Naive thymus-derived CD4-positive, alpha-beta T cell (primary cell): ENCODE data around the gene CA6. TPM values are rescaled to one million over a fixed set of nuclear protein-coding genes. Genes with fewer than 3 reads are reported as not detected.
A peak's percentile ranks its signal among the peaks of the same experiment; 100 is the strongest.

ENCODE experiments used
- ATAC-seq: fragments of 150-1000 bp; cut with Tn5 transposase; 2 replicates; pipeline ENCODE4 v1.10.0; 2021; ENCODE audit warnings: mild to moderate bottlenecking, moderate library complexity
- CTCF ChIA-PET: fragments of 350-600 bp; sonication (Branson Sonifier 250); formaldehyde crosslinking; loops from one replicate; lab custom pipeline; 2021; ENCODE audit warnings: antibody characterized with exemption; lab: Charles Lee
- POLR2A ChIA-PET: fragments of 350-600 bp; sonication (Branson Sonifier 250); formaldehyde crosslinking; loops from one replicate; lab custom pipeline; 2021; ENCODE audit warnings: antibody characterized with exemption, inconsistent platforms; lab: Charles Lee
- DNase-seq, 9 donors: peaks; one replicate each; pipeline versions ENCODE4 v3.0.0 to v3.0.0-alpha.2; 2020 to 2022; ENCODE audit warnings: mixed read lengths in 1 of 9
- H3K27ac ChIP-seq: one replicate; pipeline ENCODE4 v1.7.0; 2013; ENCODE audit warnings: mild to moderate bottlenecking, low read depth, low read length, moderate library complexity
- H3K27me3 ChIP-seq, 2 donors: one replicate each; pipeline ENCODE4 v1.7.0; 2013; ENCODE audit warnings: low read length in 2 of 2, mild to moderate bottlenecking in 2 of 2, moderate library complexity in 2 of 2; ENCODE audit not compliant: control insufficient read depth in 2 of 2, insufficient read depth in 2 of 2
- H3K36me3 ChIP-seq, 3 experiments: 1 replicate in 2 of 3; 2 replicates in 1 of 3; pipeline ENCODE4 v1.7.0; 2013; ENCODE audit warnings: low read length in 3 of 3, mild to moderate bottlenecking in 3 of 3, moderate library complexity in 1 of 3; ENCODE audit not compliant: insufficient read depth in 3 of 3, control insufficient read depth in 2 of 3
- H3K4me1 ChIP-seq, 2 donors: one replicate each; pipeline ENCODE4 v1.7.0; 2013; ENCODE audit warnings: low read length in 2 of 2, mild to moderate bottlenecking in 2 of 2, moderate library complexity in 1 of 2; ENCODE audit not compliant: control insufficient read depth in 2 of 2, insufficient read depth in 2 of 2
- H3K4me3 ChIP-seq: 2 replicates; pipeline ENCODE4 v1.7.0; 2013; ENCODE audit warnings: mild to moderate bottlenecking, low read length
- H3K9me3 ChIP-seq, 3 experiments: 1 replicate in 2 of 3; 2 replicates in 1 of 3; pipeline ENCODE4 v1.7.0; 2013; ENCODE audit warnings: low read length in 3 of 3; ENCODE audit not compliant: control insufficient read depth in 2 of 3
- H3K27ac Mint-ChIP-seq, 9 donors: one replicate each; pipeline ENCODE4 v1.8.0; 2020 to 2022; ENCODE audit warnings: mixed read lengths in 9 of 9, mild to moderate bottlenecking in 8 of 9, moderate library complexity in 5 of 9, inconsistent platforms in 2 of 9
- H3K27me3 Mint-ChIP-seq, 5 donors: one replicate each; pipeline ENCODE4 v1.8.0; 2021 to 2022; ENCODE audit warnings: mixed read lengths in 5 of 5, mild to moderate bottlenecking in 1 of 5
- H3K36me3 Mint-ChIP-seq, 5 donors: one replicate each; pipeline ENCODE4 v1.8.0; 2020 to 2022; ENCODE audit warnings: mixed read lengths in 5 of 5, mild to moderate bottlenecking in 3 of 5, inconsistent platforms in 1 of 5
- H3K4me1 Mint-ChIP-seq, 7 donors: one replicate each; pipeline ENCODE4 v1.8.0; 2020 to 2022; ENCODE audit warnings: mixed read lengths in 7 of 7, mild to moderate bottlenecking in 3 of 7, inconsistent platforms in 1 of 7
- H3K4me3 Mint-ChIP-seq, 10 donors: one replicate each; pipeline ENCODE4 v1.8.0; 2020 to 2022; ENCODE audit warnings: mild to moderate bottlenecking in 10 of 10, mixed read lengths in 10 of 10, moderate library complexity in 6 of 10, inconsistent platforms in 2 of 10
- H3K9me3 Mint-ChIP-seq, 11 donors: one replicate each; pipeline ENCODE4 v1.8.0; 2020 to 2022; ENCODE audit warnings: mixed read lengths in 11 of 11, mild to moderate bottlenecking in 4 of 11, inconsistent platforms in 1 of 11, moderate library complexity in 1 of 11
- intact Hi-C, 2 donors: fragments of 100-400 bp; cut with micrococcal nuclease; formaldehyde crosslinking; loops; one replicate each; pipeline ENCODE4 v1.15.1; 2023
- polyA plus RNA-seq, 2 donors: library from polyadenylated mRNA; unstranded; fragments of 300-500 nt; fragmentation: Illumina TruSeq; gene quantifications; one replicate each; pipeline ENCODE4 v1.2.3, GENCODE V29; 2021
- total RNA-seq, 6 experiments: library from RNA in 5 of 6; stranded (reverse) in 5 of 6; gene quantifications; 1 replicate in 5 of 6; 2 replicates in 1 of 6; pipeline ENCODE4 v1.2.3 and lab custom pipeline; 2021 to 2026

The CA6 gene
- total and polyA plus RNA-seq, 7 experiments from 2014 or later = 0.49 to 9.3 (median 2.2) TPM

DNA sequence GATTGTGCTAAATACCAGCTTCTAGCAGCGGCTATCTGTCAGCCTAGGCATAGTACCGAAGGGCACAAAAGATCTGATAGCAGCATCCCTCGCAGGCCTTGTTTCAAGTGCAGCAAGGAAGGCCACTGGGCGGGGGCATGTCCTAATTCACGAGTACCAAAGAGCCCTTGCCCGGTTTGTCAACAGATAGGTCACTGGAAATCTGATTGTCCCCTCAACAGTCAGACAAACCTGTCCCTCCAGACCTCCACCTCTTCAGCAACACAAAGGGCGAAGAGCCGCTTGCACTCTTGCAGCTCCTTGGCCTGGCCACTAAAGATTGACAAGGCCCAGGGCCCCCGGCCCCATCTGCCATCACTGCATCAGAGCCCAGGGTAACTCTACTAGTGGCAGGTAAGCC, 22.7 kb upstream of the CA6 start:
- H3K27ac Mint-ChIP-seq = peak overlapping the region in 3 of 9 donors; percentile 7 to 91 (median 17)
- Histone ChIP-seq H3K27me3 (no peaks in the 10 kb centered on the region), H3K4me1 (peaks cover 0 to 71% of the 10 kb centered on the region in 2 donors), H3K36me3 (no peaks in the 10 kb centered on the region), H3K4me3 (no peak overlapping the region), H3K27ac (peak overlapping the region; percentile 50), H3K9me3 (peaks cover 0 to 10% (median 0%) of the 10 kb centered on the region in 3 experiments)
- H3K4me1 Mint-ChIP-seq = peaks cover 21 to 43% (median 37%) of the 10 kb centered on the region in 7 donors
- H3K36me3 Mint-ChIP-seq = peaks cover 0 to 26% (median 0%) of the 10 kb centered on the region in 5 donors
- POLR2A ChIA-PET = interaction anchor here (0.7 to 14.5 kb wide), 6 partner anchors 11 to 78 kb away, joined by 3 to 127 read pairs (median 4); partner anchors contain the start of gene ENO1
- H3K4me3 Mint-ChIP-seq = peak overlapping the region in 2 of 10 donors; percentile 6 to 16
- intact Hi-C loops = no loop called here
- peaks cover 0 to 17% (median 1%) of the 10 kb centered on the region in 11 donors for H3K9me3 Mint-ChIP-seq
- CTCF ChIA-PET = interaction anchor here (2.5 kb wide), 1 partner anchor 82 kb away, joined by 12 read pairs; no protein-coding TSS in a partner anchor
- no peak for ATAC-seq
- no peak for DNase-seq
- no peaks in the 10 kb centered on the region for H3K27me3 Mint-ChIP-seq

- peak overlapping the region; percentile 56 for H3K4me3 ChIP-seq
- peaks cover 0 to 10% (median 0%) of the 10 kb centered on the region in 3 experiments for H3K9me3 ChIP-seq
- ChIA-PET POLR2A (interaction anchor here (0.7 to 14.5 kb wide), 10 partner anchors 12 to 62 kb away, joined by 3 to 127 read pairs (median 4); no protein-coding TSS in a partner anchor), CTCF (interaction anchor here (1.1 to 2.8 kb wide), 3 partner anchors 56 to 80 kb away, joined by 4 to 10 read pairs (median 8); no protein-coding TSS in a partner anchor)
- ATAC-seq (no peak), DNase-seq (no peak)
- peak overlapping the region; percentile 69 for H3K27ac ChIP-seq
- Mint-ChIP-seq H3K4me1 (peaks cover 16 to 36% (median 24%) of the 10 kb centered on the region in 7 donors), H3K27ac (no peak overlapping the region), H3K4me3 (no peak overlapping the region), H3K27me3 (no peaks in the 10 kb centered on the region), H3K9me3 (peaks cover 0 to 17% (median 1%) of the 10 kb centered on the region in 11 donors), H3K36me3 (peaks cover 0 to 24% (median 0%) of the 10 kb centered on the region in 5 donors)
- H3K27me3 ChIP-seq = no peaks in the 10 kb centered on the region
- intact Hi-C loops = loop anchor here in 1 of 2 donors (2.0 kb wide), 1 partner anchor 13 kb away; no protein-coding TSS in a partner anchor
- peaks cover 0 to 64% of the 10 kb centered on the region in 2 donors for H3K4me1 ChIP-seq
- no peaks in the 10 kb centered on the region for H3K36me3 ChIP-seq
These were observed 20.3 kb upstream of the CA6 start for GRCh38 chr1:8925406-8925805.

- ChIA-PET CTCF (interaction anchor here (1.1 to 2.8 kb wide), 3 partner anchors 55 to 79 kb away, joined by 4 to 10 read pairs (median 8); no protein-coding TSS in a partner anchor), POLR2A (interaction anchor here (0.7 to 14.5 kb wide), 9 partner anchors 12 to 62 kb away, joined by 3 to 127 read pairs (median 4); no protein-coding TSS in a partner anchor)
- H3K4me1 ChIP-seq = peaks cover 0 to 59% of the 10 kb centered on the region in 2 donors
- H3K9me3 ChIP-seq = peaks cover 0 to 10% (median 0%) of the 10 kb centered on the region in 3 experiments
- Mint-ChIP-seq H3K36me3 (peaks cover 0 to 21% (median 0%) of the 10 kb centered on the region in 5 donors), H3K4me3 (no peak overlapping the region), H3K27me3 (no peaks in the 10 kb centered on the region), H3K9me3 (peaks cover 0 to 15% (median 1%) of the 10 kb centered on the region in 11 donors), H3K27ac (no peak overlapping the region), H3K4me1 (peaks cover 14 to 31% (median 19%) of the 10 kb centered on the region in 7 donors)
- no peak for DNase-seq
- H3K36me3 ChIP-seq = no peaks in the 10 kb centered on the region
- H3K4me3 ChIP-seq = peak overlapping the region; percentile 56
- no peak for ATAC-seq
- intact Hi-C loops = loop anchor here in 1 of 2 donors (1.0 to 2.0 kb wide), 4 partner anchors 8 to 45 kb away; no protein-coding TSS in a partner anchor
- no peaks in the 10 kb centered on the region for H3K27me3 ChIP-seq
- peak overlapping the region; percentile 69 for H3K27ac ChIP-seq
These were observed 19.7 kb upstream of the CA6 start for GRCh38 chr1:8925960-8926359.

GRCh38 chr1:8926707-8927694, 18.7 kb upstream of the CA6 start:
- ATAC-seq (peak; percentile 70), DNase-seq (peak in 5 of 9 donors; percentile 16 to 64 (median 26))
- ChIA-PET CTCF (interaction anchor here (0.7 to 1.1 kb wide), 5 partner anchors 8 to 824 kb away, joined by 3 to 6 read pairs (median 3); no protein-coding TSS in a partner anchor), POLR2A (interaction anchor here (0.7 to 14.5 kb wide), 15 partner anchors 9 to 499 kb away, joined by 3 to 127 read pairs (median 6); no protein-coding TSS in a partner anchor)
- Mint-ChIP-seq H3K4me3 (no peak overlapping the region), H3K9me3 (peaks cover 0 to 7% (median 0%) of the 10 kb centered on the region in 11 donors), H3K27ac (no peak overlapping the region), H3K27me3 (no peaks in the 10 kb centered on the region), H3K4me1 (peaks cover 5 to 26% (median 12%) of the 10 kb centered on the region in 7 donors), H3K36me3 (peaks cover 0 to 14% (median 0%) of the 10 kb centered on the region in 5 donors)
- Histone ChIP-seq H3K36me3 (no peaks in the 10 kb centered on the region), H3K27me3 (no peaks in the 10 kb centered on the region), H3K9me3 (peaks cover 0 to 10% (median 0%) of the 10 kb centered on the region in 3 experiments), H3K4me3 (peak overlapping the region; percentile 56), H3K27ac (peak overlapping the region; percentile 69), H3K4me1 (peaks cover 0 to 52% of the 10 kb centered on the region in 2 donors)
- intact Hi-C loops = loop anchor here in 1 of 2 donors (1.0 to 2.0 kb wide), 3 partner anchors 9 to 44 kb away; no protein-coding TSS in a partner anchor

- no peak for ATAC-seq
- H3K27me3 Mint-ChIP-seq = no peaks in the 10 kb centered on the region
- ChIA-PET POLR2A (interaction anchor here (0.7 to 1.6 kb wide), 6 partner anchors 8 to 75 kb away, joined by 3 to 11 read pairs (median 4); no protein-coding TSS in a partner anchor), CTCF (interaction anchor here (0.7 kb wide), 1 partner anchor 975 kb away, joined by 3 read pairs; no protein-coding TSS in a partner anchor)
- no peaks in the 10 kb centered on the region for H3K9me3 ChIP-seq
- peak overlapping the region in 5 of 9 donors; percentile 18 to 83 (median 60) for H3K27ac Mint-ChIP-seq
- H3K36me3 Mint-ChIP-seq = peaks cover 0 to 14% (median 0%) of the 10 kb centered on the region in 5 donors
- peaks cover 0 to 3% (median 0%) of the 10 kb centered on the region in 11 donors for H3K9me3 Mint-ChIP-seq
- peaks cover 0 to 21% (median 5%) of the 10 kb centered on the region in 7 donors for H3K4me1 Mint-ChIP-seq
- no peak overlapping the region for H3K4me3 ChIP-seq
- no peaks in the 10 kb centered on the region for H3K36me3 ChIP-seq
- H3K27ac ChIP-seq = no peak overlapping the region
- no peaks in the 10 kb centered on the region for H3K27me3 ChIP-seq
- H3K4me1 ChIP-seq = peaks cover 0 to 39% of the 10 kb centered on the region in 2 donors
- DNase-seq = no peak
- intact Hi-C loops = no loop called here
- H3K4me3 Mint-ChIP-seq = no peak overlapping the region
These were observed 15.6 kb upstream of the CA6 start for GRCh38 chr1:8930116-8930515.
